ENCODE measurements around the gene RBMS2. TPM values are rescaled to one million over a fixed set of nuclear protein-coding genes. Genes with fewer than 3 reads are reported as not detected.

RBMS2 gene
- total RNA-seq, 1 donor from 2014 or later: 111 TPM

GRCh38 chr12:56616244-56616643 lies 94.6 kb downstream of the RBMS2 start:
- Histone ChIP-seq H3K79me2 (ENCODE audit: insufficient read depth, low read length) (peaks cover 52% of the 10 kb centered on the region), H3K27me3 (ENCODE audit: insufficient read depth, low read length) (no peaks in the 10 kb centered on the region), H3K9ac (ENCODE audit: low read length) (no peak overlapping the region), H2AFZ (ENCODE audit: low read depth, low read length) (no peak overlapping the region), H3K4me1 (ENCODE audit: insufficient read depth, low read length) (no peaks in the 10 kb centered on the region), H3K9me3 (ENCODE audit: insufficient read depth, low read depth, low read length) (no peaks in the 10 kb centered on the region), H3K36me3 (ENCODE audit: insufficient read depth, low read length) (peaks cover 68% of the 10 kb centered on the region), H3K4me3 (ENCODE audit: insufficient read depth, low read depth, low read length) (no peak overlapping the region), H4K20me1 (ENCODE audit: insufficient read depth, low read length) (peaks cover 94% of the 10 kb centered on the region), H3K27ac (ENCODE audit: low read depth, low read length) (no peak overlapping the region), H3K4me2 (ENCODE audit: low read length) (no peak overlapping the region)
- Mint-ChIP-seq H3K4me1 (ENCODE audit: low read depth, unreplicated experiment) (no peaks in the 10 kb centered on the region), H3K27ac (ENCODE audit: unreplicated experiment) (no peak overlapping the region), H3K4me3 (ENCODE audit: unreplicated experiment) (no peak overlapping the region), H3K9me3 (ENCODE audit: unreplicated experiment) (no peaks in the 10 kb centered on the region), H3K27me3 (ENCODE audit: low read depth, unreplicated experiment) (no peaks in the 10 kb centered on the region), H3K36me3 (ENCODE audit: low read depth, unreplicated experiment) (peaks cover 32% of the 10 kb centered on the region)
- TF ChIP-seq EZH2 (IDR thresholded peaks at IDR 0.05; ENCODE audit: insufficient read depth, low read length): no peak
- TF ChIP-seq, protein P1, sequence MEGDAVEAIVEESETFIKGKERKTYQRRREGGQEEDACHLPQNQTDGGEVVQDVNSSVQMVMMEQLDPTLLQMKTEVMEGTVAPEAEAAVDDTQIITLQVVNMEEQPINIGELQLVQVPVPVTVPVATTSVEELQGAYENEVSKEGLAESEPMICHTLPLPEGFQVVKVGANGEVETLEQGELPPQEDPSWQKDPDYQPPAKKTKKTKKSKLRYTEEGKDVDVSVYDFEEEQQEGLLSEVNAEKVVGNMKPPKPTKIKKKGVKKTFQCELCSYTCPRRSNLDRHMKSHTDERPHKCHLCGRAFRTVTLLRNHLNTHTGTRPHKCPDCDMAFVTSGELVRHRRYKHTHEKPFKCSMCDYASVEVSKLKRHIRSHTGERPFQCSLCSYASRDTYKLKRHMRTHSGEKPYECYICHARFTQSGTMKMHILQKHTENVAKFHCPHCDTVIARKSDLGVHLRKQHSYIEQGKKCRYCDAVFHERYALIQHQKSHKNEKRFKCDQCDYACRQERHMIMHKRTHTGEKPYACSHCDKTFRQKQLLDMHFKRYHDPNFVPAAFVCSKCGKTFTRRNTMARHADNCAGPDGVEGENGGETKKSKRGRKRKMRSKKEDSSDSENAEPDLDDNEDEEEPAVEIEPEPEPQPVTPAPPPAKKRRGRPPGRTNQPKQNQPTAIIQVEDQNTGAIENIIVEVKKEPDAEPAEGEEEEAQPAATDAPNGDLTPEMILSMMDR (IDR thresholded peaks at IDR 0.05; ENCODE audit: insufficient read depth, low read depth, low read length): no peak
- FAIRE-seq: no peak
- no peak for DNase-seq (ENCODE audit: low read depth)

- Histone ChIP-seq H2AFZ (ENCODE audit: low read depth, low read length) (no peak overlapping the region), H4K20me1 (ENCODE audit: insufficient read depth, low read length) (peaks cover 94% of the 10 kb centered on the region), H3K4me3 (ENCODE audit: insufficient read depth, low read depth, low read length) (no peak overlapping the region), H3K9me3 (ENCODE audit: insufficient read depth, low read depth, low read length) (no peaks in the 10 kb centered on the region), H3K27me3 (ENCODE audit: insufficient read depth, low read length) (no peaks in the 10 kb centered on the region), H3K4me2 (ENCODE audit: low read length) (no peak overlapping the region), H3K36me3 (ENCODE audit: insufficient read depth, low read length) (peaks cover 62% of the 10 kb centered on the region), H3K4me1 (ENCODE audit: insufficient read depth, low read length) (no peaks in the 10 kb centered on the region), H3K27ac (ENCODE audit: low read depth, low read length) (no peak overlapping the region), H3K79me2 (ENCODE audit: insufficient read depth, low read length) (peaks cover 59% of the 10 kb centered on the region), H3K9ac (ENCODE audit: low read length) (no peak overlapping the region)
- DNase-seq (ENCODE audit: low read depth) (no peak), FAIRE-seq (no peak)
- H3K27ac Mint-ChIP-seq (ENCODE audit: unreplicated experiment): no peak overlapping the region
- TF ChIP-seq EZH2 (IDR thresholded peaks at IDR 0.05; ENCODE audit: insufficient read depth, low read length): no peak
- TF ChIP-seq, protein P1 (IDR thresholded peaks at IDR 0.05; ENCODE audit: insufficient read depth, low read depth, low read length): no peak
- no peaks in the 10 kb centered on the region for H3K27me3 Mint-ChIP-seq (ENCODE audit: low read depth, unreplicated experiment)
- H3K9me3 Mint-ChIP-seq (ENCODE audit: unreplicated experiment): no peaks in the 10 kb centered on the region
- H3K4me1 Mint-ChIP-seq (ENCODE audit: low read depth, unreplicated experiment): no peaks in the 10 kb centered on the region
- H3K4me3 Mint-ChIP-seq (ENCODE audit: unreplicated experiment): no peak overlapping the region
- peaks cover 26% of the 10 kb centered on the region for H3K36me3 Mint-ChIP-seq (ENCODE audit: low read depth, unreplicated experiment)
Measured at GRCh38 chr12:56616925-56617324, 95.3 kb downstream of the RBMS2 start.

DNA sequence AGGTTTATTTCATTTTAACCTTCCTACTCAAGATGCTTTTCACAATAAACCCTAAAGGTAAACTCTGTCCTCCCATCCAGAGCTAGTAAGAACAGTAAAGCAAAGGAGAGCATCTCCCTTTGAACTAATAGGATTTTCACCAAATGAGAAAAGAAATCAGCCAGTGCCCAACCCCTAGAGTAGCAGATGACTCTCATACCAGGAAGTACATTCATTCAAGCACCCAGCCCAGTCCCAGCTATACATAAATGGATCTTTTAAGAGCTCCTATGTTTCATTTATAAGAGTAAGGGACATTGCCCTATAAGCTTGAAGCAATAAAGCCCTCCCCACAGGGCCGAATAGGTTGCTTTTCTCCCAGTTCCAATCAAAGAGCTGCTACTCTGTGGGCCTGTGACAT lies 100.9 kb downstream of the RBMS2 start:
- H3K4me3 Mint-ChIP-seq (ENCODE audit: unreplicated experiment): no peak overlapping the region
- FAIRE-seq: no peak
- H3K27me3 ChIP-seq (ENCODE audit: insufficient read depth, low read length): no peaks in the 10 kb centered on the region
- no peaks in the 10 kb centered on the region for H3K27me3 Mint-ChIP-seq (ENCODE audit: low read depth, unreplicated experiment)
- H3K4me1 ChIP-seq (ENCODE audit: insufficient read depth, low read length): no peaks in the 10 kb centered on the region
- H3K4me1 Mint-ChIP-seq (ENCODE audit: low read depth, unreplicated experiment): peaks cover 16% of the 10 kb centered on the region
- no peak overlapping the region for H2AFZ ChIP-seq (ENCODE audit: low read depth, low read length)
- TF ChIP-seq, protein P1 (IDR thresholded peaks at IDR 0.05; ENCODE audit: insufficient read depth, low read depth, low read length): no peak
- TF ChIP-seq EZH2 (IDR thresholded peaks at IDR 0.05; ENCODE audit: insufficient read depth, low read length): no peak
- H3K9ac ChIP-seq (ENCODE audit: low read length): no peak overlapping the region
- no peaks in the 10 kb centered on the region for H3K9me3 Mint-ChIP-seq (ENCODE audit: unreplicated experiment)
- H4K20me1 ChIP-seq (ENCODE audit: insufficient read depth, low read length): peaks cover 92% of the 10 kb centered on the region
- peak overlapping the region; percentile 8 for H3K27ac Mint-ChIP-seq (ENCODE audit: unreplicated experiment)
- no peak overlapping the region for H3K27ac ChIP-seq (ENCODE audit: low read depth, low read length)
- H3K9me3 ChIP-seq (ENCODE audit: insufficient read depth, low read depth, low read length): no peaks in the 10 kb centered on the region
- H3K36me3 Mint-ChIP-seq (ENCODE audit: low read depth, unreplicated experiment): peaks cover 8% of the 10 kb centered on the region
- DNase-seq (ENCODE audit: low read depth): no peak
- H3K79me2 ChIP-seq (ENCODE audit: insufficient read depth, low read length): peaks cover 98% of the 10 kb centered on the region
- no peak overlapping the region for H3K4me3 ChIP-seq (ENCODE audit: insufficient read depth, low read depth, low read length)
- H3K4me2 ChIP-seq (ENCODE audit: low read length): no peak overlapping the region
- H3K36me3 ChIP-seq (ENCODE audit: insufficient read depth, low read length): peaks cover 15% of the 10 kb centered on the region

Data from astrocyte (in vitro differentiated cells and primary cell).